CD4-positive, alpha-beta T cell treated with Interleukin-6 for 4 hours (primary cell): ENCODE data around the gene HIP1R.
"Not testable (repeated sequence)": the region's sequence is repeated elsewhere in the genome, so short reads cannot be mapped to it uniquely, and the experiment has no call there.

Source experiments
- DNase-seq: peaks from one replicate; pipeline ENCODE4 v3.0.0-alpha.2; 2020; ENCODE audit warnings: mixed read lengths

Gene HIP1R

GRCh38 chr12:122862110-122862634 is 26.9 kb downstream of the HIP1R start:
- no peak for DNase-seq

GRCh38 chr12:122862872-122863701 is 27.8 kb downstream of the HIP1R start:
- DNase-seq, result no peak

- peak; percentile 0 for DNase-seq
Measured at GRCh38 chr12:122864894-122865253, 29.6 kb downstream of the HIP1R start.

- DNase-seq, result peak; percentile 31
Measured at GRCh38 chr12:122865268-122866231, 30.3 kb downstream of the HIP1R start.

DNA sequence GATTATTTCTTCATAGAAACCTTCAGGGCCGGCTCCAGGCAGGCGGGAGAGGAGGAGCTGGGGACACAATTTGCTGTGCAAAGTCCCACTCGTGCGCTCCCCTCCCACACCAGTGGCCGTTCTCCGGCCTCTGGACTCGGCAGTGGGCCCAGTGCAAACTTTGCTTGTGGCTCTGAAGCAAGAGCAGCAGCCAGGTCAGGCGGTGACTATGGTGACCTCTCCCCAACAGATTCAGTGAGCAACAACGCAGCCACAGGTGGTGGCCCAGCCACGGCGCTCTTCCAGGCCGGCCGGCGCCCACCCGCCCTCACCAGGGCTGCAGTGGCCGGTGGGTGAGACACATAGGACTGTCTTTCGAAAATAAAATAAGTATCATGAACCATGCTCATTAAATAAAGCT is 31.1 kb downstream of the HIP1R start:
- no peak for DNase-seq

DNA sequence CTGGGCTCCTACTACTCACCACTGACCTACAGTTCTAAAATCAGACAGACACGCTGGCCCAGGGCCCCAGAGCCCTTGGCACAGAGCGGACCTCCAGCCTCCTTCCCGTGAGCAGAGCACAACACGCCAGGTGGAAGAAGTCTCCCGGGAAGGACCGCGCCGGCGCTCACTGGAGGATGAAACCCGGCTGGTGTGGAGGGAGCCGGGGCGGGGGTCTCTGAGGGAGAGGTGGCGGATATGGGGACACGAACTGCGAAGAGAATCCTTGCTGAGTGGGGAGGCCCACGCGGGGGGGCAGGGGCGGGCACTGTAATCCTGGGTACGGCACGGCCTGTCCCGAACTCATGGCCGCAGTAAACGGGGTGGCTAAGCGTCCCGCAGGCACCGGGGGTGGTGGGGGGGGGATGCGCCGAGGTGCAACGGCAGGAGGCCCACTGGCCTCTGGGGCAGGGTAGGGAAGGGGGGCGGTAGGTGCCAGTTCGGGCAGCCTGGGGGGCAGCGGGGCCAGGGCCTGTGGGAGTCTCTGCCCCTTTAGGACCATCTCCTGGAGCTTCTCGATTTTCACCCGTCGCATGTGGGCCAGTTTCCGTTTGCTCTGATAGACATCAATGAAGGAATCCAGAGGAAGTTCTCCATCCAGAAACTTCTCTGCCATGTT is 31.8 kb downstream of the HIP1R start:
- peak; percentile 1 for DNase-seq

DNA sequence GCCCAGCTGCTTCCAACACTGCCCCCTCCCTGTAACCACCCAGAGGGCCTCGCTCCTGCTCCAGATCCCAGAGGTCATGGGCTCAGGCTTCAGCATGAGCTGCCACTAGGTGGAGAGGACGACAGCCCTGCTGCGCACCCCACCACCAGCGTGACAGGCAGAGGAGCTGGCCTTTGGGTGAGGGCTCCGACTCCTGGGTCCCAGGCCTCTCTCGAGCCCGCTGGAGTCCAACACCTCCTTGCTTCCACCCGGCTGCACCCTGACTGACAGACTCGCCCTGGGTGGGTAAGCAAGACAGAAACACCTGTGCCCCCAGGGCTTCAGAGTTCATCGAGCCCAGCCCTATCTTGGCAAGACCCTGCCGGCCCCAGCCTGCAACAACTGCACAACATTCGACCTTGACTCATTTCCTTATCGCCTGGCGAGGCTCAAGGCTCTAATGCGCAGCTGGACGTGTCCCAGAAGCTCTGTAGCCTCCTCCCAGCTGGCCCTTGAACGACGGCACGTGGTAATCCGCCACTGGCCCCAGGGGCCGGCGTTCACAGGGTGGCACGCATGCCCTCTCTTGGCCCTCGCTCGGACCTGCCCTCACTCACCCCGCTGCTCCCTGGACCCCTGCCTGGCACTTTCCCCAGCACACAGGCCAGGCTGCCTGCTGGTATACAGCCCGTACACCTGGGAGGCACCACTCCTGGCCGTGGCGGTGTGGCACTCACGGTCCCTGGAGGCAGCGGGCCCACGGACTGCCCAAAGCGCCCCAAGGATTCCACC is 32.6 kb downstream of the HIP1R start:
- DNase-seq, result peak; percentile 6

DNA sequence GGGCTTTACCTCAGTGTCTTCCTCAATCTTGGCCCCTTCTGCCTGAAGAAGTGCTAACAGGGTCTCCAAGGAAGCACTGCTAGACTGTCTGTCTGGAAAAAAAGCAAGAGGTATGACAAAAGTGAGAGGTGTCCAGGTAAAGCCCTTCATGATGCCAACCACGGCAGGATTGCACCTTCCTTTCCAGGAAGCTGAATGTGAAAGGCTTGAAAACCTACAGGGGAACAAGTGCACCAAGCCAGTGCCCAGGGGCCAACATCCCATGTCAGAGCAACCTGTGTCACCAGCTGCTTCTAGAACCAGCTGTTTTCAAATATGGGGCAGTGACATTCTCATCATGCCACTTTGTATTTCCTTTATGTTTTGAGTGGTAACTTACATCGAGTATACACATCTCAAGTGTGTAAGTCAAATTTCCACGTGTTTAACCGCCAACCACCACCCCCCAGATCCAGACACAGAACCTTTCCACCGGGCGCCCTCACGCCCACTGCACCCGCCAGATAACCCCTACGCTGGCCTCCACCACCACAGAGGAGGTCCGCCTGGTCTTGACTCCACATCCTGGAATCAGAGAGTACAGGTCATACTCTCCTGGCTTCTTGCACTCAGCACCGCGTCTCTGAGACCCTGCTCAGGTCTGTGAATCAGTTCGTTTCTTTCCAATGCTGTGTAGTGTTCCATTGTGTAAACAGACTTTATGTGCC is 33.4 kb downstream of the HIP1R start:
- no peak for DNase-seq

GRCh38 chr12:122869207-122869973 is 34.1 kb downstream of the HIP1R start:
- peak; percentile 0 for DNase-seq

GRCh38 chr12:122870163-122870842 is 35.0 kb downstream of the HIP1R start:
- DNase-seq, result no peak

DNA sequence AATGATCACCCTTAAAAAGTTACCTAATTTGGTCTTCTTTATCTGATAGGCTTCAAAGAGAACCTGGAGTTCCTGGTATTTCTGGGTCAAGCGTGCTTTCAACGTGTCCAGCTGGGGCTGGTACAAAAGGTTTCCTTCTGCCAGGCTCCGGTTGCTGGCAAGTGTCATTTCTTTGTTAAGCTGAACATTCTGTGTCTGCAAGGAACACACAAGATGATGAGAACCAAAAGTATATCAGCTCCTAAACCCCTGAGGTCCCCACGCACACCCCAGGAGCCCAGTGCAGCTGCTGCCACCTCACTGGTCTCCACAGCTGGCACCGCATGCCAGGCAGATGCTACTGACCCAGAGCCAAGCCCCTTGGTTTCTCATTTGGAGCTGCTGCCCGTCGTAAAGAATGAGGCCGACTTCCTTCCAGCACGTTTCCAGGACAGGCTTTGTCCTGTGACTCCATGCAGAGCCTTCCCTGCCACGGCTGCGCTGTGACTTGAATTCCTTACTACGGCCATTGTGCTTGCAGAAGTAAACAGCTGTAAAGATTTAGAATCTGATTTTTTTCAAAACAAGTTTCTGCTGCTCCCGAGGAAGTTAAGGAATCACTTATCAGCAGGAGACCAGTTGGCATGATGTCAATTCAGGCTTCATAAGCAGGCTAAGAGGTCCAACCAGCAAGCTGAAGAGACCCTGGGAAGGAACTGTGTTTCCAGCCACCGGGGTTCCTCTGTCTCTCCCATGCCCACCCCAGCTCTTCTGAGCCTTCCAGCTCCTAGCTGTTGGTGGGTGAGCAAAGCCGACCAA is 35.8 kb downstream of the HIP1R start:
- peak; percentile 1 for DNase-seq

DNA sequence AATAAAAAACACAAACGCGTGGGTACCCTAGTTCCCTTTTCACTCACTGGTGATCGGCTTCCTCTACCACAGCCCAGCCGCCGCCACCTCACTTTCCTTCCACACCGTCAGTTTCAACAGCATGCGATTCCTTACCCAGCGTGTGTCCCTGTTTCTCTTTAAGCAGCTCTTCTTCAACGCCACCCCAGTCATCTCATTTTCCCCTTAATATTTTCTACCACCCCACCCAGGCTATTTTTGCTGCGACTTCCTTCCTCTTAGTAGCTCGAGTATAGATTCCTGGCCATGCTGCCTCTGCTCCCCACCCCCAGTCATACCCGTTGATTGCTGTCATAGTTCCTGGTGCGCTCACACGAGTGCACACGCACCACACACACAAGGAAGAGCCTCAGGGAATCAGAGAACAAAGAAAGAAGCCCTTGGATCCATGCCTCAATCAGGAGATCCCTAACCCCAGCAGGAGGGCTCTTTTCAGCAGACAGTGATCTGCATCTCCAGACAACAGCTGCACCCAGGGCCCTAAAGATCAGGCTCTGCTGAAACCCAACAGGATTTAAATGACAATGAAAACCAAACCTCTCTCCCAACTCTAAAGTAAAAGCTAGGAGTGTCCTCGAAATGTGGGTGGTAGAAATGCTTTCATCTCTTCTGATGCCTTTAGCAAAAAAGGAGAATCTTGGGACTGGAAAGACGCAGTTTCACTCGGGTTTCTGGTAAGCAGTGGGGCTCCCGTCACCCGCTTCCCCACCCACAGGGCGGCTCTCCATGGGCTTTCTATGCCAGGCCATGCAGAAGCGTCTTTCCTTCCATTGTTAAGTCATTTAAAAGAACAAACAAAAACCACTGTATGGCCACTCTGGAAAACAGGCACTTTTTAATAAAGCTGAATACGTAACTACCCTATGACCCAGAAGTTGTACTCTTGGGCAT is 36.9 kb downstream of the HIP1R start:
- peak; percentile 62 for DNase-seq

DNA sequence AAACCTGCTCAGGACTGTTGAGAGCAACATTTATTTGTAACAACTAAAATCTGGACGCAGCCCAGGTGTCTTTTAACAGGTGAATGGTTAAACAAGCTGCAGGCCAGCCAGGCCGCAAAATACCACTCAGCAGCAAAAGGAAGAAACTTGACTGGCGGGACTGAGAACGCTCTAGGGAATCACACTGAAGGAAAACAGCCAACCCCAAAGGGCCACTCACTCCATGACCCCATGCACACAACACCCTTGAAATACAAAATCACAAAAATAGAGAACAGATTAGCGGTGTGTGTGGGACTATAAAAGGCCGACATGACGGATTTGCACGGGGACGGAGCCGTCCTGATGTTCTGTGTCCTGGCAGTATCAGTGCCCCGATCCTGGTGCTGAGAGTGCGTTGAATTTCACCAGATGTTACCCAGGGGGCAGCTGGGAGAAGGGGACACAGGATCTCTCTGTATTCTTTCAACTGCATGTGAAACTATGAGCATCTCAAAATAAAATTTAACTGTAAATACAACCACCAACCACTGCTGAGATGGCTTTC is 37.6 kb downstream of the HIP1R start:
- no peak for DNase-seq

- no peak for DNase-seq
Measured at GRCh38 chr12:122873540-122873939, 38.3 kb downstream of the HIP1R start.

DNA sequence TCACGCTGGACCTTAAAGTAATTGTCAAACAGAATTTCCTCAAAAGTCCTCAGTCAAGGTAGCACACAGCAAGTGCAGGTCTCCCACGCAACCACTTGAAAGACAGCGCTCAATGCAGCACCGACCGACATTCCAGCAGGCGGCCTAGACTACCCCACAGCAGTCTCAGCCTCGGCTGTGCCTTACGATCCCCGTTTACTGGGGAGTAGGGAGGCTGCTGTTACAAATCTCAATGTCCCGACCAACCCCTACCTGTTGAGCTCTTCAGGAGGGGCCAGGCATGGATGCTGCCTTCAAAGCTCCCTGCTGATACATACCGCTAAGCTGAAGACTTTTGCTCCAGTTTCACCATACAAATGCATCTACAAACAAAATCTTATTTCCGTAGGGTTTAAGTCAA is 38.8 kb downstream of the HIP1R start:
- peak; percentile 70 for DNase-seq

- no peak for DNase-seq
Measured at GRCh38 chr12:122875590-122876220, 40.4 kb downstream of the HIP1R start.

GRCh38 chr12:122876281-122876680 is 41.0 kb downstream of the HIP1R start:
- DNase-seq, result not testable (repeated sequence)
